ENCODE data around the gene GNGT2.

Gene GNGT2

GRCh38 chr17:49217651-49218413, 7.5 kb upstream of the GNGT2 start:
- peak overlapping the region; percentile 29 to 35 for H3K4me3 ChIP-seq (ENCODE audit: low read depth in 1 of 2, low read length in 1 of 2)
- H3K4me1 ChIP-seq (ENCODE audit: control insufficient read depth in 1 of 2, insufficient read depth in 1 of 2, low read depth in 1 of 2, low read length in 1 of 2), result peaks cover 51 to 52% of the 10 kb centered on the region in 2 experiments
- peak; percentile 21 for TF ChIP-seq CTCF (IDR thresholded peaks at IDR 0.05)
- peaks cover 16% of the 10 kb centered on the region for H3K27me3 ChIP-seq
- H3K36me3 ChIP-seq, result peaks cover 10% of the 10 kb centered on the region
- peak overlapping the region; percentile 93 for H3K27ac ChIP-seq
- H3K9me3 ChIP-seq, result no peaks in the 10 kb centered on the region

- H3K9me3 ChIP-seq, result no peaks in the 10 kb centered on the region
- no peak for TF ChIP-seq CTCF (IDR thresholded peaks at IDR 0.05)
- peak overlapping the region; percentile 93 for H3K27ac ChIP-seq
- H3K36me3 ChIP-seq, result peaks cover 3% of the 10 kb centered on the region
- peak overlapping the region; percentile 1 to 35 for H3K4me3 ChIP-seq (ENCODE audit: low read depth in 1 of 2, low read length in 1 of 2)
- peaks cover 49 to 50% of the 10 kb centered on the region in 2 experiments for H3K4me1 ChIP-seq (ENCODE audit: control insufficient read depth in 1 of 2, insufficient read depth in 1 of 2, low read depth in 1 of 2, low read length in 1 of 2)
- H3K27me3 ChIP-seq, result peaks cover 17% of the 10 kb centered on the region
These were observed 6.7 kb upstream of the GNGT2 start for GRCh38 chr17:49216953-49217650.

GRCh38 chr17:49216482-49216881, 6.1 kb upstream of the GNGT2 start:
- H3K9me3 ChIP-seq, result no peaks in the 10 kb centered on the region
- no peak overlapping the region for H3K4me3 ChIP-seq (ENCODE audit: low read depth in 1 of 2, low read length in 1 of 2)
- H3K27ac ChIP-seq, result peak overlapping the region; percentile 93
- no peak for TF ChIP-seq CTCF (IDR thresholded peaks at IDR 0.05)
- H3K4me1 ChIP-seq (ENCODE audit: control insufficient read depth in 1 of 2, insufficient read depth in 1 of 2, low read depth in 1 of 2, low read length in 1 of 2), result peaks cover 49 to 50% of the 10 kb centered on the region in 2 experiments
- H3K36me3 ChIP-seq, result no peaks in the 10 kb centered on the region
- H3K27me3 ChIP-seq, result peaks cover 16% of the 10 kb centered on the region

GRCh38 chr17:49214676-49215360, 4.4 kb upstream of the GNGT2 start:
- peaks cover 44 to 51% of the 10 kb centered on the region in 2 experiments for H3K4me1 ChIP-seq (ENCODE audit: control insufficient read depth in 1 of 2, insufficient read depth in 1 of 2, low read depth in 1 of 2, low read length in 1 of 2)
- no peak overlapping the region for H3K27ac ChIP-seq
- no peak overlapping the region for H3K4me3 ChIP-seq (ENCODE audit: low read depth in 1 of 2, low read length in 1 of 2)
- H3K27me3 ChIP-seq, result peaks cover 31% of the 10 kb centered on the region
- no peak for TF ChIP-seq CTCF (IDR thresholded peaks at IDR 0.05)
- H3K9me3 ChIP-seq, result no peaks in the 10 kb centered on the region
- H3K36me3 ChIP-seq, result no peaks in the 10 kb centered on the region

GRCh38 chr17:49213847-49214246, 3.5 kb upstream of the GNGT2 start:
- Histone ChIP-seq H3K9me3 (no peaks in the 10 kb centered on the region), H3K4me3 (ENCODE audit: low read depth in 1 of 2, low read length in 1 of 2) (no peak overlapping the region), H3K27me3 (peaks cover 41% of the 10 kb centered on the region), H3K4me1 (ENCODE audit: control insufficient read depth in 1 of 2, insufficient read depth in 1 of 2, low read depth in 1 of 2, low read length in 1 of 2) (peaks cover 34 to 41% of the 10 kb centered on the region in 2 experiments), H3K27ac (no peak overlapping the region), H3K36me3 (no peaks in the 10 kb centered on the region)
- TF ChIP-seq CTCF (IDR thresholded peaks at IDR 0.05), result no peak
